ENCODE results near the gene ATP5F1E. TPM values are rescaled to one million over a fixed set of nuclear protein-coding genes. Genes with fewer than 3 reads are reported as not detected.

Gene ATP5F1E
- total and polyA plus RNA-seq, 2 donors from 2014 or later: 67.7 to 251 TPM

GRCh38 chr20:59002874-59003399 lies 29.2 kb downstream of the ATP5F1E start:
- Histone ChIP-seq H3K4me3 (ENCODE audit: low read length in 3 of 3) (no peak overlapping the region), H3K27me3 (ENCODE audit: control insufficient read depth, insufficient read depth, low read length) (no peaks in the 10 kb centered on the region), H3K36me3 (ENCODE audit: control insufficient read depth in 2 of 3, insufficient read depth in 3 of 3, low read length in 3 of 3) (peaks cover 0 to 5% (median 0%) of the 10 kb centered on the region in 3 donors), H3K9ac (ENCODE audit: low read length in 3 of 3) (no peak overlapping the region), H3K4me1 (ENCODE audit: control insufficient read depth in 2 of 3, insufficient read depth in 2 of 3, low read depth in 1 of 3, low read length in 3 of 3) (peaks cover 0 to 14% (median 5%) of the 10 kb centered on the region in 3 donors), H3K27ac (ENCODE audit: low read depth in 2 of 2, low read length in 2 of 2) (no peak overlapping the region), H3K9me3 (ENCODE audit: control insufficient read depth in 2 of 3, insufficient read depth in 1 of 3, low read length in 3 of 3) (no peaks in the 10 kb centered on the region)
- FAIRE-seq (no peak), DNase-seq (peak in 1 of 5 donors; percentile 71)
- TF ChIP-seq, protein P1, sequence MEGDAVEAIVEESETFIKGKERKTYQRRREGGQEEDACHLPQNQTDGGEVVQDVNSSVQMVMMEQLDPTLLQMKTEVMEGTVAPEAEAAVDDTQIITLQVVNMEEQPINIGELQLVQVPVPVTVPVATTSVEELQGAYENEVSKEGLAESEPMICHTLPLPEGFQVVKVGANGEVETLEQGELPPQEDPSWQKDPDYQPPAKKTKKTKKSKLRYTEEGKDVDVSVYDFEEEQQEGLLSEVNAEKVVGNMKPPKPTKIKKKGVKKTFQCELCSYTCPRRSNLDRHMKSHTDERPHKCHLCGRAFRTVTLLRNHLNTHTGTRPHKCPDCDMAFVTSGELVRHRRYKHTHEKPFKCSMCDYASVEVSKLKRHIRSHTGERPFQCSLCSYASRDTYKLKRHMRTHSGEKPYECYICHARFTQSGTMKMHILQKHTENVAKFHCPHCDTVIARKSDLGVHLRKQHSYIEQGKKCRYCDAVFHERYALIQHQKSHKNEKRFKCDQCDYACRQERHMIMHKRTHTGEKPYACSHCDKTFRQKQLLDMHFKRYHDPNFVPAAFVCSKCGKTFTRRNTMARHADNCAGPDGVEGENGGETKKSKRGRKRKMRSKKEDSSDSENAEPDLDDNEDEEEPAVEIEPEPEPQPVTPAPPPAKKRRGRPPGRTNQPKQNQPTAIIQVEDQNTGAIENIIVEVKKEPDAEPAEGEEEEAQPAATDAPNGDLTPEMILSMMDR (IDR thresholded peaks at IDR 0.05; ENCODE audit: borderline replicate concordance, extremely low read depth, insufficient read depth): no peak
- intact Hi-C loops (cut with DNase I): no loop called here

DNA sequence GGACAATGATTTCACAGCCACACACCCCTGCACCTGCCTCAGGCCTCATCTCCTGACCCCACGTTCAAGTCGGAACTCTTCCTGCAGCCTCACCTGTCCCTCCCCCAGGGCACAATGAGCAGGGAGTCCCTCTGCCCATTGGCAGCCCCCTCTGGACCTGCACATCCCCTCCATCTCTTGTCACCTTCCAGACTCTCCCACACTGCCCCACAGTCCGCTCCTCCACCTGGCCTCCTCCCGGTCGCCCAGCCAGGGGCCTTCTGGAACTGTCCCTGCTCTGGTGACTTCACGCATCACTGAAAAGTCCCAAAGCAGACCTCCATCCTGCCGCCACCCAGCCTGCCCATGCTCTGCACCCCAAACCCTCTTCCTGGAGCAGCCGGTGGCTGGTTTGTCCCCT lies 29.7 kb downstream of the ATP5F1E start:
- Histone ChIP-seq H3K9ac (ENCODE audit: low read length in 3 of 3) (no peak overlapping the region), H3K4me3 (ENCODE audit: low read length in 3 of 3) (no peak overlapping the region), H3K36me3 (ENCODE audit: control insufficient read depth in 2 of 3, insufficient read depth in 3 of 3, low read length in 3 of 3) (peaks cover 0 to 10% (median 5%) of the 10 kb centered on the region in 3 donors), H3K9me3 (ENCODE audit: control insufficient read depth in 2 of 3, insufficient read depth in 1 of 3, low read length in 3 of 3) (no peaks in the 10 kb centered on the region), H3K27me3 (ENCODE audit: control insufficient read depth, insufficient read depth, low read length) (no peaks in the 10 kb centered on the region), H3K4me1 (ENCODE audit: control insufficient read depth in 2 of 3, insufficient read depth in 2 of 3, low read depth in 1 of 3, low read length in 3 of 3) (peaks cover 0 to 14% (median 5%) of the 10 kb centered on the region in 3 donors), H3K27ac (ENCODE audit: low read depth in 2 of 2, low read length in 2 of 2) (no peak overlapping the region)
- no peak for FAIRE-seq
- DNase-seq: peak in 1 of 5 donors; percentile 60
- TF ChIP-seq, protein P1 (IDR thresholded peaks at IDR 0.05; ENCODE audit: borderline replicate concordance, extremely low read depth, insufficient read depth): no peak
- intact Hi-C loops (cut with DNase I): no loop called here

DNA sequence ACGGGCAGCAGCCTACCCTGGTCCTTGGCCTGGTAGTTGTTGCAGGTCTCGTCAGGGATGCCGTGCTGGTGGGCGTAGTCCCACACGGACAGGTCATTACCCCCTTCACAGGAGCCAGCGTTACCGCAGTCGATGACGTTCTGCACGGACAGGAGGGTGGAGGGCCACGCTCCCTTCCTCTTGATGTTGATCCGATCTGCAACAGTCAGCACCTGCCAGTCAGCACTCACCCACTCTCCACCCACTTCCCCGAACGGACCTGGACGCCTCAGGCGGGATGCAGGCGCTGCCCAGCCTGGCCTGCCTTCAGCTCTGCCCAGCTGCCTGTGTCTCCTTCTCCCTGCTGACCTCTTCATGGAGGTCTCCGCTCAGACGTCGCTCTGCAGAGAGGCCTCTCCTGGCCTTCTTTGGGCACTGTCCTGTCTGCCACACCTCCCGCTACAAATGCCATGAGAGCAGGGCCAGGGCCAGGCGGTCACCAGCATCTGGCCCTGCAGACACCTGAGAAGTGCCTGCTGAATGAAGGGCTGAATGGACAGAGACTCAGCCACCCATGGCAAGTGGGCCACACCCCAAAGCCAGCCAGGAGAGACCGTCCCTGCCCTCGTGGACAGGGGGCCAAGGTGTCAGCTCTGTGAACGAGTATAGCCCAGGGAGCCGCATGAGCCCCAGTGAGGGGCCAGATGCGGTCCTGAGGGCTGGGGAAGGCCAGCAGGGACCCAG lies 30.5 kb downstream of the ATP5F1E start:
- Histone ChIP-seq H3K27ac (ENCODE audit: low read depth in 2 of 2, low read length in 2 of 2) (no peak overlapping the region), H3K9ac (ENCODE audit: low read length in 3 of 3) (no peak overlapping the region), H3K4me1 (ENCODE audit: control insufficient read depth in 2 of 3, insufficient read depth in 2 of 3, low read depth in 1 of 3, low read length in 3 of 3) (peaks cover 0 to 14% (median 5%) of the 10 kb centered on the region in 3 donors), H3K27me3 (ENCODE audit: control insufficient read depth, insufficient read depth, low read length) (no peaks in the 10 kb centered on the region), H3K36me3 (ENCODE audit: control insufficient read depth in 2 of 3, insufficient read depth in 3 of 3, low read length in 3 of 3) (peaks cover 0 to 10% (median 9%) of the 10 kb centered on the region in 3 donors), H3K4me3 (ENCODE audit: low read length in 3 of 3) (no peak overlapping the region), H3K9me3 (ENCODE audit: control insufficient read depth in 2 of 3, insufficient read depth in 1 of 3, low read length in 3 of 3) (no peaks in the 10 kb centered on the region)
- FAIRE-seq: no peak
- peak in 1 of 5 donors; percentile 63 for DNase-seq
- intact Hi-C loops (cut with DNase I): no loop called here
- TF ChIP-seq, protein P1 (IDR thresholded peaks at IDR 0.05; ENCODE audit: borderline replicate concordance, extremely low read depth, insufficient read depth): no peak
